HL-60 (cell line): ENCODE data around the gene CAMK1D.

Experiments
- DNase-seq, 2 experiments: peaks; one replicate each; pipeline ENCODE4 v3.0.0-alpha.2; 2010 to 2020; ENCODE audit warnings: low read depth in 1 of 2, low spot score in 1 of 2
- H3K27ac ChIP-seq: fragments of 250-450 bp; sonication (Bioruptor Pico); replicated peaks from 2 replicates; pipeline ENCODE4 v1.5.1; 2020; ENCODE audit warnings: mild to moderate bottlenecking, moderate library complexity
- H3K27me3 ChIP-seq: fragments of 250-450 bp; sonication (Bioruptor Pico); 2 replicates; pipeline ENCODE4 v1.5.1; 2021; ENCODE audit warnings: mild to moderate bottlenecking, moderate library complexity; ENCODE audit not compliant: insufficient read depth, poor library complexity, severe bottlenecking
- H3K4me3 ChIP-seq: replicated peaks from 2 replicates; pipeline ENCODE4 v1.5.1; 2011; ENCODE audit warnings: mild to moderate bottlenecking, control low read depth, low read length; ENCODE audit not compliant: insufficient read depth
- GABPA ChIP-seq: IDR thresholded peaks from 2 replicates; pipeline ENCODE4 v1.6.1; 2012; ENCODE audit warnings: low read depth
- POLR2AphosphoS5 ChIP-seq: IDR thresholded peaks from 2 replicates; pipeline ENCODE4 v1.6.1; 2012; ENCODE audit warnings: low read depth
- SPI1 ChIP-seq: IDR thresholded peaks from 2 replicates; pipeline ENCODE4 v1.6.1; 2012; ENCODE audit warnings: low read depth, mild to moderate bottlenecking, borderline replicate concordance
- TF ChIP-seq, protein P1 (sequence below): IDR thresholded peaks from one replicate; pipeline ENCODE4 v1.5.1; 2011; ENCODE audit warnings: low read length, control low read depth, inconsistent platforms; ENCODE audit not compliant: insufficient read depth
- TF ChIP-seq, protein P2 (sequence below): IDR thresholded peaks from 2 replicates; pipeline ENCODE4 v1.6.1; 2012; ENCODE audit warnings: low read depth; ENCODE audit not compliant: insufficient replicate concordance

Gene CAMK1D

DNA sequence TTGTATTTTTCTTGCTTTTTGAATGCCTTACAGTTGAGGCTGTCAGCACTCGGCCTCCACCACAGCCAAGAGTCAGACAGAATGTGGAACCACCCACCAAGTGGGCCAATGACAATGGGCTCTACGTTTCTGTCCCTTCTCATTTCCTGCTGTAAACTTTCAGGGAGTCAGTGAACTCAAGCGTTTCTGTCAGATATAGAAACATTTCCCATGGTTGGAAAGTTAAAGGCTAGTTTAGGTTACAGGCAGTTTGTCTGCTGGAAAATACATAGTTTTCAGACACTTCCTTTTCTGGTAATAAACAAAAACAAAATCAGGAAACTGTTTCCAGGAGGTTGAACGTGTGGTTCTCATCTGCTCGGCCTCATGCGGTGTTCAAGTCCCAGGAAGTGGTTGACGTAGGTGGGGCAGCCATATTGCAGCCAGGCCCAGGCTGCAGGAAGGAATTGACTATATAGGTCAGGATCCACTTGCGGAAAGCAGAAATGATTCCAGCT is 245.1 kb downstream of the CAMK1D start:
- Histone ChIP-seq H3K27ac (no peak overlapping the region), H3K4me3 (no peak overlapping the region), H3K27me3 (no peaks in the 10 kb centered on the region)
- TF ChIP-seq, protein P1, sequence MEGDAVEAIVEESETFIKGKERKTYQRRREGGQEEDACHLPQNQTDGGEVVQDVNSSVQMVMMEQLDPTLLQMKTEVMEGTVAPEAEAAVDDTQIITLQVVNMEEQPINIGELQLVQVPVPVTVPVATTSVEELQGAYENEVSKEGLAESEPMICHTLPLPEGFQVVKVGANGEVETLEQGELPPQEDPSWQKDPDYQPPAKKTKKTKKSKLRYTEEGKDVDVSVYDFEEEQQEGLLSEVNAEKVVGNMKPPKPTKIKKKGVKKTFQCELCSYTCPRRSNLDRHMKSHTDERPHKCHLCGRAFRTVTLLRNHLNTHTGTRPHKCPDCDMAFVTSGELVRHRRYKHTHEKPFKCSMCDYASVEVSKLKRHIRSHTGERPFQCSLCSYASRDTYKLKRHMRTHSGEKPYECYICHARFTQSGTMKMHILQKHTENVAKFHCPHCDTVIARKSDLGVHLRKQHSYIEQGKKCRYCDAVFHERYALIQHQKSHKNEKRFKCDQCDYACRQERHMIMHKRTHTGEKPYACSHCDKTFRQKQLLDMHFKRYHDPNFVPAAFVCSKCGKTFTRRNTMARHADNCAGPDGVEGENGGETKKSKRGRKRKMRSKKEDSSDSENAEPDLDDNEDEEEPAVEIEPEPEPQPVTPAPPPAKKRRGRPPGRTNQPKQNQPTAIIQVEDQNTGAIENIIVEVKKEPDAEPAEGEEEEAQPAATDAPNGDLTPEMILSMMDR: no peak
- no peak for TF ChIP-seq GABPA
- no peak for TF ChIP-seq SPI1
- TF ChIP-seq, protein P2, sequence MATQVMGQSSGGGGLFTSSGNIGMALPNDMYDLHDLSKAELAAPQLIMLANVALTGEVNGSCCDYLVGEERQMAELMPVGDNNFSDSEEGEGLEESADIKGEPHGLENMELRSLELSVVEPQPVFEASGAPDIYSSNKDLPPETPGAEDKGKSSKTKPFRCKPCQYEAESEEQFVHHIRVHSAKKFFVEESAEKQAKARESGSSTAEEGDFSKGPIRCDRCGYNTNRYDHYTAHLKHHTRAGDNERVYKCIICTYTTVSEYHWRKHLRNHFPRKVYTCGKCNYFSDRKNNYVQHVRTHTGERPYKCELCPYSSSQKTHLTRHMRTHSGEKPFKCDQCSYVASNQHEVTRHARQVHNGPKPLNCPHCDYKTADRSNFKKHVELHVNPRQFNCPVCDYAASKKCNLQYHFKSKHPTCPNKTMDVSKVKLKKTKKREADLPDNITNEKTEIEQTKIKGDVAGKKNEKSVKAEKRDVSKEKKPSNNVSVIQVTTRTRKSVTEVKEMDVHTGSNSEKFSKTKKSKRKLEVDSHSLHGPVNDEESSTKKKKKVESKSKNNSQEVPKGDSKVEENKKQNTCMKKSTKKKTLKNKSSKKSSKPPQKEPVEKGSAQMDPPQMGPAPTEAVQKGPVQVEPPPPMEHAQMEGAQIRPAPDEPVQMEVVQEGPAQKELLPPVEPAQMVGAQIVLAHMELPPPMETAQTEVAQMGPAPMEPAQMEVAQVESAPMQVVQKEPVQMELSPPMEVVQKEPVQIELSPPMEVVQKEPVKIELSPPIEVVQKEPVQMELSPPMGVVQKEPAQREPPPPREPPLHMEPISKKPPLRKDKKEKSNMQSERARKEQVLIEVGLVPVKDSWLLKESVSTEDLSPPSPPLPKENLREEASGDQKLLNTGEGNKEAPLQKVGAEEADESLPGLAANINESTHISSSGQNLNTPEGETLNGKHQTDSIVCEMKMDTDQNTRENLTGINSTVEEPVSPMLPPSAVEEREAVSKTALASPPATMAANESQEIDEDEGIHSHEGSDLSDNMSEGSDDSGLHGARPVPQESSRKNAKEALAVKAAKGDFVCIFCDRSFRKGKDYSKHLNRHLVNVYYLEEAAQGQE: no peak
- no peak for TF ChIP-seq POLR2AphosphoS5
- DNase-seq: no peak

DNA sequence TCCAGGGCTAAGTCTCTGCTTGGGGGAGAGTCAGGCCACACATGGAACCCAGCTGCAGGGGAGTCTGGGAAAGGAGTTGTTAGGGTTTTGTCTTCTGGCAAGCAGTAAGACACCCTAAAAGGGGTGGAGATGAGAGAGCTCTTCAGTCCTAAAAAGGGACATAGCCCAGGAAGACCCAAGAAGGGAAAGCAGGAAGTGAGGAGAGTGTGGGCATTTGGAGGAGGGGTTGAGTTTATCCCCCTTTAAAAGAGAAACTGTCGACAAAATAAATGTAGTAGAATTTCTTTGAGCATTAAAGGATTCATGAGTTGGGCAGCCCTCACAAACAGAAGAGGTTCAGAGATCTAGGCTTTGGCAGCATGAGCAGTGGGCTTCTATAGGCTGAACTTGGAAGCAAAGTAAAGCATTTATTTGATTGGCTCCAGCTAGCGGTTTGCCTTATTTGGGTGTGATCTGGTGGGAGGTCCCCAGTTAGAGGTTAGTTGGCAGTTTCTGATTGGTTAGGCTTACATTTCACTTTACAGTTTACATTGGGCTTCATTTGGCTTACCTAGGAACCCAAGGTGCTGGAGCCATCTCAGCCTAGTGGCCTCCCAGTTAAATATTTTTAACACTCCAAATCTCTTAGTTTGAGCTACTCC is 246.7 kb downstream of the CAMK1D start:
- Histone ChIP-seq H3K27ac (no peak overlapping the region), H3K27me3 (no peaks in the 10 kb centered on the region), H3K4me3 (no peak overlapping the region)
- no peak for DNase-seq
- no peak for TF ChIP-seq SPI1
- TF ChIP-seq, protein P1: no peak
- TF ChIP-seq, protein P2: no peak
- TF ChIP-seq GABPA: no peak
- TF ChIP-seq POLR2AphosphoS5: no peak

DNA sequence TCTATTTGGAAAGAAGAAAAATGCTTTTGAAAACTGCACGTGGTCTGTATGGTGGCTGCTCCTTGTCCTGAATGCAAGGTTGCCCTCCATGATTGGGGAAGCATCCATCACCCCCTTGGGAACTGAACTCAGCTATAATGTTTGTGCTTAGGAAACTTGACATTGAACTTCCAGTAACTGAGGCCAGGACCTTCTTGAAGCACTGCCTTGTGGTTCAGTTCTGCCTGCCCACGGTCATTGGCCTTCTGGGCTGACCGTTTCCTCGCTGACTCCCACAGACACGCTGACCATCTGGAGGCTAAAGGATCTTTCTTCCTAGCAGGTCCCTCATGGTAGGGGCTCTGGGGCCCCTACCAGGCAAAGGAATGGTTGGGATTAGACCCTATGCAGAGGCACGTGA is 247.8 kb downstream of the CAMK1D start:
- Histone ChIP-seq H3K27me3 (no peaks in the 10 kb centered on the region), H3K4me3 (no peak overlapping the region), H3K27ac (no peak overlapping the region)
- DNase-seq: no peak
- TF ChIP-seq POLR2AphosphoS5: no peak
- TF ChIP-seq, protein P1: no peak
- no peak for TF ChIP-seq GABPA
- TF ChIP-seq, protein P2: no peak
- TF ChIP-seq SPI1: no peak
